Suprapubic skin (tissue), 4 donors: ENCODE results near the gene SLC22A23.

ENCODE experiments used
- CTCF ChIP-seq, 2 donors: fragments of 200-600 bp in 1 of 2; fragments of 450-650 bp in 1 of 2; sonication (generic) in 1 of 2; IDR thresholded peaks; one replicate each; pipeline ENCODE4 v1.5.1; 2016 to 2019; ENCODE audit warnings: antibody characterized with exemption in 2 of 2, mild to moderate bottlenecking in 1 of 2, moderate library complexity in 1 of 2
- EP300 ChIP-seq: sonication (generic); formaldehyde crosslinking; IDR thresholded peaks from one replicate; pipeline ENCODE4 v1.6.1; 2017; ENCODE audit warnings: antibody characterized with exemption
- POLR2A ChIP-seq, 2 donors: fragments of 450-650 bp; IDR thresholded peaks; one replicate each; pipeline ENCODE4 v1.6.1; 2017; ENCODE audit warnings: antibody characterized with exemption in 2 of 2, mild to moderate bottlenecking in 2 of 2, moderate library complexity in 2 of 2
- POLR2AphosphoS5 ChIP-seq, 3 donors: sonication (generic); formaldehyde crosslinking; IDR thresholded peaks; one replicate each; pipeline ENCODE4 v1.6.1; 2017; ENCODE audit warnings: antibody characterized with exemption in 3 of 3

GRCh38 chr6:3289664-3290055 is 167.2 kb downstream of the SLC22A23 start:
- TF ChIP-seq CTCF (IDR thresholded peaks at IDR 0.05) (no peak), POLR2AphosphoS5 (IDR thresholded peaks at IDR 0.05) (no peak), POLR2A (IDR thresholded peaks at IDR 0.05) (no peak), EP300 (no peak)
